Neural crest cell (in vitro differentiated cells): ENCODE measurements around the gene WDFY4. TPM values are rescaled to one million over a fixed set of nuclear protein-coding genes. Genes with fewer than 3 reads are reported as not detected.
A peak's percentile ranks its signal among the peaks of the same experiment; 100 is the strongest.

Source experiments
- DNase-seq: peaks from one replicate; pipeline ENCODE4 v3.0.0; 2021; ENCODE audit warnings: low read depth, mixed read lengths, low spot score
- H3K27ac Mint-ChIP-seq: one replicate; pipeline ENCODE4 v1.8.0; 2021; ENCODE audit warnings: mild to moderate bottlenecking, mixed read lengths; ENCODE audit not compliant: unreplicated experiment
- H3K27me3 Mint-ChIP-seq: 2 replicates; pipeline ENCODE4 v1.8.0; 2021; ENCODE audit warnings: low read depth, mild to moderate bottlenecking, mixed read lengths
- H3K36me3 Mint-ChIP-seq: 2 replicates; pipeline ENCODE4 v1.8.0; 2021; ENCODE audit warnings: low read depth, mild to moderate bottlenecking, mixed read lengths
- H3K4me1 Mint-ChIP-seq: 2 replicates; pipeline ENCODE4 v1.8.0; 2021; ENCODE audit warnings: mixed read lengths
- H3K4me3 Mint-ChIP-seq: one replicate; pipeline ENCODE4 v1.8.0; 2021; ENCODE audit warnings: mild to moderate bottlenecking, mixed read lengths
- H3K9me3 Mint-ChIP-seq: 2 replicates; pipeline ENCODE4 v1.8.0; 2021; ENCODE audit warnings: mixed read lengths
- CTCF ChIP-seq: fragments of 200-600 bp; sonication (generic); conservative IDR thresholded peaks from 2 replicates; pipeline ENCODE4 v1.5.0; 2021; ENCODE audit warnings: antibody characterized with exemption, mild to moderate bottlenecking
- total RNA-seq: library from RNA; stranded (reverse); gene quantifications from 2 replicates; pipeline ENCODE4 v1.2.1, GENCODE V29; 2021

WDFY4 gene
- total RNA-seq, 1 donor from 2014 or later = not detected

DNA sequence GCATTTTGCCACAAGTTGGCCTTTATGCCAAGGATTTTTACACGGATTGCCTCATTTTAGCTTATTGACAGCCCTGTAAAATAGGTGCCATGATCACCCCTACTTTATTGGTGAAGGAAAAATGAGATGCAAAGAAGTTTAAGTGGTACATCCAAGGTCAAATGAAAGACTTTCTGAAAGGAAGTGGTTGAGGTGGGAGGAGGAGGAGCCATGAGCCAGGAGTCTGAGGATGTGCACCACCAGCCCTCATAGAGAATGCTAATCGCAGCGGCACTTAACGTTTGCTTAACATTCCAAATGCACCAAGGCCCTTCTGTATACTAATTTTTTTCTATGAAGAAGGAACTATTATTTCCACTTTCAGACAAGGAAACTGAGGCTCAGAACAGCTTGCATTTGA lies 286.0 kb downstream of the WDFY4 start:
- Mint-ChIP-seq H3K4me1 (no peaks in the 10 kb centered on the region), H3K4me3 (no peak overlapping the region), H3K27ac (no peak overlapping the region), H3K9me3 (no peaks in the 10 kb centered on the region), H3K36me3 (no peaks in the 10 kb centered on the region), H3K27me3 (peaks cover 14% of the 10 kb centered on the region)
- DNase-seq = no peak
- TF ChIP-seq CTCF = no peak

DNA sequence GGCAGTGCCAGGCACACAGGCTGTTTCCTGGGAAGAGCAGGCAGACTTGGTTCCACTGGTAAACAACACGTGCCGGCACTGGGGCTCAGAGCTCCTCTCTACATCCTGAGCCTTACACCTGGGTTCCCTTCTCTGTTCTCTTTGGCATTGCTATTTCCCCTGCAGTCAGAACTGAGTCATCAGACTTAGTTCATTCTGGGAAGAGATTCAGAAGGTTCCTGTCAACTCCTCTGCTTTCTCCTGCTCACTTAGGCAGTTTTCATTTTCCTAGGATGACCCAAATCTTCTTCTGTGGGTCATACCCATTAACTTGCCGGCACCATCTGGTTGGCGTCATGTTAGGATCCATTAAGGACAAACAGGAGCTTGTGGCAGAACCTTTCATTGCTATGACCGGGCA lies 288.4 kb downstream of the WDFY4 start:
- no peak for DNase-seq
- H3K4me3 Mint-ChIP-seq = no peak overlapping the region
- no peaks in the 10 kb centered on the region for H3K4me1 Mint-ChIP-seq
- no peak overlapping the region for H3K27ac Mint-ChIP-seq
- no peak for TF ChIP-seq CTCF
- H3K27me3 Mint-ChIP-seq = peaks cover 13% of the 10 kb centered on the region
- no peaks in the 10 kb centered on the region for H3K9me3 Mint-ChIP-seq
- no peaks in the 10 kb centered on the region for H3K36me3 Mint-ChIP-seq

DNA sequence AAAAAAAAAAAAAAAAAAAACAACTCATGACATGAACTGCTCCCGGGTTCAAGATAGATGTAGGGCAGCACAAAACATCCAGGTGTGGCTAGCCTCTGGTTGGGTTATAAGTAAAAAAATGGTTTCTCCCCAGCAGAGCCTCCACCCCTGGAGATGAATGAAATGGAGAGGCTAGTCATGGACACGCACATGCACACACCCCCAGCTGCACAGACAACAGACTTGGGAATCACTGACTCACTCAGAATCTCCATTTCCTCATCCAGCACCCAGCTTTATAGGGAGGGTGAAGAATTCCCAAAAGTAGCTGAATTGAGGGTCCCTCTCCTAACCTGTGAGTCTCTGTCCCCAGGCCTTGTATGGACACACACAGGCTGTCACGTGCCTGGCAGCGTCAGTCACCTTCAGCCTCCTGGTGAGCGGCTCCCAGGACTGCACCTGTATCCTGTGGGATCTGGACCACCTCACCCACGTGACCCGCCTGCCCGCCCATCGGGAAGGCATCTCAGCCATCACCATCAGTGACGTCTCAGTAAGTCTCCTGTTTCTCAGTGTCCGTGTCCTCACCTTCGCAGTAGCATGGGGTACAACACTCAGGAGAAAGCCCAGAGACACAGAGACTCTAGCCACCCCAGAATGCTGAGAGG lies 290.0 kb downstream of the WDFY4 start:
- peaks cover 20% of the 10 kb centered on the region for H3K27me3 Mint-ChIP-seq
- no peak for TF ChIP-seq CTCF
- no peaks in the 10 kb centered on the region for H3K36me3 Mint-ChIP-seq
- DNase-seq = no peak
- no peaks in the 10 kb centered on the region for H3K4me1 Mint-ChIP-seq
- H3K27ac Mint-ChIP-seq = no peak overlapping the region
- no peaks in the 10 kb centered on the region for H3K9me3 Mint-ChIP-seq
- H3K4me3 Mint-ChIP-seq = no peak overlapping the region

- Mint-ChIP-seq H3K36me3 (no peaks in the 10 kb centered on the region), H3K4me1 (peaks cover 2% of the 10 kb centered on the region), H3K4me3 (no peak overlapping the region), H3K27me3 (peaks cover 22% of the 10 kb centered on the region), H3K9me3 (no peaks in the 10 kb centered on the region), H3K27ac (no peak overlapping the region)
- TF ChIP-seq CTCF = peak; percentile 20
- DNase-seq = no peak
These were observed 291.5 kb downstream of the WDFY4 start for GRCh38 chr10:48976196-48976595.

DNA sequence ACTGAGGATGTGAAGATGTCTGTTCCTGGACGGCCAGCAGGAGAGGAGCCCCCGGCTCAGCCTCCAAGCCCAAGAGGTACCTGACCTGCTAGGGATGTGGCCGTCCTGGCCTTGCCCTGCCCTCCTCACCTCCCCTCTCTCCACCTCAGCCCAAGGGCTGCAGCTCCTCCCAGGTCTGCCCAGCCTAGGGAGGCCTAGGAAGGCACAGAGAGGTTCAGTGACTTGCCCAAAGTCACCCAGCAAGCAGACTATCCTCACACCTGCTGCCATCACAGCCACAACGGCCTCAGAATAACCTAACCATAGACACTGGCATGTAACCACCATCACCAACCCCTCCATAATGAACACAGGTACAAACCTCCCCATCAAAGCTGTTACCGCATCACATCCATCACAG lies 293.6 kb downstream of the WDFY4 start:
- no peak overlapping the region for H3K27ac Mint-ChIP-seq
- H3K36me3 Mint-ChIP-seq = no peaks in the 10 kb centered on the region
- peaks cover 15% of the 10 kb centered on the region for H3K27me3 Mint-ChIP-seq
- TF ChIP-seq CTCF = no peak
- DNase-seq = no peak
- no peak overlapping the region for H3K4me3 Mint-ChIP-seq
- no peaks in the 10 kb centered on the region for H3K9me3 Mint-ChIP-seq
- H3K4me1 Mint-ChIP-seq = peaks cover 5% of the 10 kb centered on the region
